ENCODE data around the gene MAGI2.
"Not testable (repeated sequence)": the region's sequence is repeated elsewhere in the genome, so short reads cannot be mapped to it uniquely, and the experiment has no call there.

The MAGI2 gene

GRCh38 chr7:78521961-78522360 lies 931.5 kb downstream of the MAGI2 start:
- POLR2A ChIA-PET, result no interaction called here
- DNase-seq (ENCODE audit: low read depth, low spot score), result no peak
- no peak for TF ChIP-seq CTCF (IDR thresholded peaks at IDR 0.05; ENCODE audit: insufficient read depth, low read length, missing control alignments)
- H3K4me3 ChIP-seq (ENCODE audit: low read depth, low read length), result no peak overlapping the region
- CTCF ChIA-PET, result interaction anchor here (1.4 kb wide), 1 partner anchor 11 kb away, joined by 7 read pairs; no protein-coding TSS in a partner anchor

- CTCF ChIA-PET, result no interaction called here
- no peak overlapping the region for H3K4me3 ChIP-seq (ENCODE audit: low read depth, low read length)
- no peak for TF ChIP-seq CTCF (IDR thresholded peaks at IDR 0.05; ENCODE audit: insufficient read depth, low read length, missing control alignments)
- POLR2A ChIA-PET, result no interaction called here
- no peak for DNase-seq (ENCODE audit: low read depth, low spot score)
Measured at GRCh38 chr7:78516450-78516849, 937.0 kb downstream of the MAGI2 start.

DNA sequence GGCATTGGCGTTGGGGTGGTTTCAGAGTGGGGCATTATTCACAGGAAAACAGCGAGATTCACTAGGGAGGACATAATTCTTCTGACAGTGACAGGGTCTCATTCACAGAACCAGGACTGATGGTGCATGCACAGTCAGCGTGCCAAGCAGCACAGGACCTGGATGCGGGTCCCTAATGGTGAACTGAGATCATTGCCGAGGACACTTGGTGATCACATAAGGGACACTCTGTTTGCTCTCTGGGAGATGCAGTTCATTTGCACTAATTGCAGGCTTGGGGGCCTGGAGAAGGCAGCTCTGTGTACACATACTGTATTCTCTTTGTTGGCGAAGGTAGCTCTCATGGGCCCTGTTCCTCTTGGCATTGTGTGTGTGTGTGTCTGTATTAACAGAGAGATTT lies 938.8 kb downstream of the MAGI2 start:
- CTCF ChIA-PET, result interaction anchor here (0.9 to 1.2 kb wide), 2 partner anchors 14 to 758 kb away, joined by 3 to 4 read pairs; no protein-coding TSS in a partner anchor
- no peak for DNase-seq (ENCODE audit: low read depth, low spot score)
- no peak overlapping the region for H3K4me3 ChIP-seq (ENCODE audit: low read depth, low read length)
- TF ChIP-seq CTCF (IDR thresholded peaks at IDR 0.05; ENCODE audit: insufficient read depth, low read length, missing control alignments), result no peak
- POLR2A ChIA-PET, result no interaction called here

GRCh38 chr7:78510580-78511188 lies 942.8 kb downstream of the MAGI2 start:
- ChIA-PET POLR2A (interaction anchor here (1.0 kb wide), 1 partner anchor 666 kb away, joined by 3 read pairs; no protein-coding TSS in a partner anchor), CTCF (interaction anchor here (0.6 to 2.8 kb wide), 41 partner anchors 9 to 1537 kb away, joined by 3 to 15 read pairs (median 3); no protein-coding TSS in a partner anchor)
- no peak for DNase-seq (ENCODE audit: low read depth, low spot score)
- no peak overlapping the region for H3K4me3 ChIP-seq (ENCODE audit: low read depth, low read length)
- peak; percentile 81 for TF ChIP-seq CTCF (IDR thresholded peaks at IDR 0.05; ENCODE audit: insufficient read depth, low read length, missing control alignments)

- POLR2A ChIA-PET; H3K4me3 ChIP-seq (ENCODE audit: low read depth, low read length); DNase-seq (ENCODE audit: low read depth, low spot score): not testable (repeated sequence)
- CTCF ChIA-PET, result interaction anchor here (1.5 kb wide), 1 partner anchor 422 kb away, joined by 3 read pairs; no protein-coding TSS in a partner anchor
Measured at GRCh38 chr7:78503301-78503700, 950.2 kb downstream of the MAGI2 start.

DNA sequence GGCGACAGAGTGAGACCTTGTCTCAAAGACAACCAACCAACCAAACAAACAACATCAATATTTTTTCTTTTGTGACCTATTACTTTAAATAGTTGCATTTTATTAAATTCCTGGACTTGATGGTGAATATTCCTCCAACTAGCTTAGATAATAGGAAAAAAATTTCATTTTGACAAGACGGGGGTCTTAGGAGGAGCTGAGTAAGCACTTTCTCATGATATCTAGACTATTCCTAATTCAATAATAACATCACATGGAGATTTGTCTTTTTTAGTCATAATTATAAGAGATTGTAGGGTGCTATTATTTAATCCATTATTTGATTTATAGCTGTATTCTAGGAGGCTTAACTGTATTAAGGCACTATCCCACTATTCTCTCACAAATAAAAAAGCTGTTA lies 952.4 kb downstream of the MAGI2 start:
- no peak overlapping the region for H3K4me3 ChIP-seq (ENCODE audit: low read depth, low read length)
- ChIA-PET POLR2A (no interaction called here), CTCF (interaction anchor here (0.7 to 2.4 kb wide), 3 partner anchors 9 to 482 kb away, joined by 3 to 11 read pairs (median 4); no protein-coding TSS in a partner anchor)
- no peak for DNase-seq (ENCODE audit: low read depth, low spot score)
- TF ChIP-seq CTCF (IDR thresholded peaks at IDR 0.05; ENCODE audit: insufficient read depth, low read length, missing control alignments), result no peak

DNA sequence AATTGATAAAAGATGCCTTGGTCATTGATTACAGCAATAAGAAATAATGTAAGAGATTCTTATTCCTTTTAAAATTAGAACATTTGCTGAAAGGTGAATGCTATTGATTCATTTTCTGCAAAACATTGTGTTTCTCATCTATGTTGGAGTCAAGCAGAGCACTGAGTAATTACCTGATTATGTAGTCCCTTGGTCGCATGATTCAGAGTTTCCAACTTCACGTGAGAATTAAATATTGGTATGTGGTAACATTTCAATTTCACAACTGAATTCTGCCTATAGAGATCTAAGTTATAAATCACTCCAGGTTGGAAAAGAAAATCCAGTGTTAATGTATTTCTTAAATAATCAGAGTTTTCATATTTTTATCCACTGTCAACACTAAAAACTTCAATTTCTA lies 953.5 kb downstream of the MAGI2 start:
- H3K4me3 ChIP-seq (ENCODE audit: low read depth, low read length), result no peak overlapping the region
- no peak for TF ChIP-seq CTCF (IDR thresholded peaks at IDR 0.05; ENCODE audit: insufficient read depth, low read length, missing control alignments)
- POLR2A ChIA-PET, result no interaction called here
- DNase-seq (ENCODE audit: low read depth, low spot score), result no peak
- CTCF ChIA-PET, result interaction anchor here (2.4 kb wide), 1 partner anchor 11 kb away, joined by 11 read pairs; no protein-coding TSS in a partner anchor
